HepG2 (cell line): ENCODE data around the gene STX10. TPM values are rescaled to one million over a fixed set of nuclear protein-coding genes. Genes with fewer than 3 reads are reported as not detected.

ENCODE experiments used
- BATF2 ChIP-seq: sonication (generic); formaldehyde crosslinking; IDR thresholded peaks from 2 replicates; pipeline ENCODE4 v1.8.0; 2022; ENCODE audit warnings: mild to moderate bottlenecking, missing genetic modification reagents, moderate library complexity
- BORCS8-MEF2B ChIP-seq: sonication (generic); formaldehyde crosslinking; IDR thresholded peaks from 2 replicates; pipeline ENCODE4 v1.8.0; 2022; ENCODE audit warnings: mild to moderate bottlenecking, missing genetic modification reagents
- CEBPZ ChIP-seq: IDR thresholded peaks from 2 replicates; pipeline ENCODE4 v1.6.1; 2012; ENCODE audit warnings: low read length, improper control_type of control experiment
- CREB1 ChIP-seq, 2 experiments: fragments of 450-650 bp in 1 of 2; IDR thresholded peaks; 2 replicates each; pipeline ENCODE4 v1.6.1; 2016 to 2017; ENCODE audit warnings: control low read depth in 1 of 2, mild to moderate bottlenecking in 1 of 2, missing compliant biosample characterization in 1 of 2, missing genetic modification characterization in 1 of 2
- GLI4 ChIP-seq: sonication (generic); formaldehyde crosslinking; IDR thresholded peaks from 2 replicates; pipeline ENCODE4 v1.5.1; 2020; ENCODE audit warnings: missing genetic modification reagents, mild to moderate bottlenecking, moderate library complexity, borderline replicate concordance
- HNF1B ChIP-seq: sonication (generic); formaldehyde crosslinking; IDR thresholded peaks from 2 replicates; pipeline ENCODE4 v1.5.1; 2020; ENCODE audit warnings: mild to moderate bottlenecking, moderate library complexity, missing genetic modification reagents
- NCOA2 ChIP-seq: sonication (generic); formaldehyde crosslinking; IDR thresholded peaks from 2 replicates; pipeline ENCODE4 v1.8.0; 2022; ENCODE audit warnings: inconsistent platforms
- NFKB2 ChIP-seq: sonication (generic); formaldehyde crosslinking; IDR thresholded peaks from 2 replicates; pipeline ENCODE4 v1.4.0; 2020; ENCODE audit warnings: missing genetic modification reagents, borderline replicate concordance
- ONECUT2 ChIP-seq: sonication (generic); formaldehyde crosslinking; IDR thresholded peaks from 2 replicates; pipeline ENCODE4 v1.4.0; 2020; ENCODE audit warnings: missing genetic modification reagents
- TIGD3 ChIP-seq: sonication (generic); formaldehyde crosslinking; IDR thresholded peaks from 2 replicates; pipeline ENCODE4 v1.5.1; 2020; ENCODE audit warnings: mild to moderate bottlenecking, missing genetic modification reagents, borderline replicate concordance
- ZBTB44 ChIP-seq: sonication (generic); formaldehyde crosslinking; IDR thresholded peaks from 2 replicates; pipeline ENCODE4 v1.4.0; 2020; ENCODE audit warnings: missing genetic modification reagents
- ZIK1 ChIP-seq: sonication (generic); formaldehyde crosslinking; IDR thresholded peaks from 2 replicates; pipeline ENCODE4 v1.5.0; 2020; ENCODE audit warnings: mild to moderate bottlenecking, low read depth, missing genetic modification reagents, borderline replicate concordance
- ZNF124 ChIP-seq: sonication (generic); formaldehyde crosslinking; IDR thresholded peaks from 2 replicates; pipeline ENCODE4 v1.4.0; 2020; ENCODE audit warnings: missing genetic modification reagents
- ZNF251 ChIP-seq: sonication (generic); formaldehyde crosslinking; IDR thresholded peaks from 2 replicates; pipeline ENCODE4 v1.9.0; 2021; ENCODE audit warnings: mild to moderate bottlenecking, missing genetic modification reagents
- ZNF574 ChIP-seq: sonication (generic); formaldehyde crosslinking; IDR thresholded peaks from 2 replicates; pipeline ENCODE4 v1.4.0; 2020; ENCODE audit warnings: missing genetic modification reagents
- ZNF7 ChIP-seq: IDR thresholded peaks from 2 replicates; pipeline ENCODE4 v1.6.1; 2016; ENCODE audit warnings: missing biosample characterization, missing genetic modification reagents
- ZNF841 ChIP-seq: sonication (generic); formaldehyde crosslinking; IDR thresholded peaks from 2 replicates; pipeline ENCODE4 v1.8.1; 2023; ENCODE audit warnings: missing genetic modification reagents, borderline replicate concordance
- ZNF850 ChIP-seq: sonication (generic); formaldehyde crosslinking; conservative IDR thresholded peaks from 2 replicates; pipeline ENCODE4 v1.9.0; 2021; ENCODE audit warnings: mild to moderate bottlenecking, missing genetic modification reagents
- polyA plus RNA-seq, 8 experiments: library from polyadenylated mRNA; depleted of rRNA in 3 of 8; stranded (reverse) in 7 of 8; unstranded in 1 of 8; fragments of >200 nt; fragmentation: Illumina TruSeq in 4 of 8; extraction: Trizol in 4 of 8; gene quantifications; 2 replicates each; pipeline versions ENCODE4 v1.2.1 to v1.2.3, GENCODE V29; 2011 to 2016; ENCODE audit warnings: low read depth in 4 of 8, missing spikeins in 1 of 8, mixed read lengths in 1 of 8; ENCODE audit not compliant: insufficient read depth in 1 of 8
- total RNA-seq, 5 experiments: library from RNA; depleted of rRNA; stranded (reverse); fragments of >200 nt; fragmentation: Illumina TruSeq; extraction: Trizol; gene quantifications; 2 replicates each; pipeline ENCODE4 v1.2.3, GENCODE V29; 2016; ENCODE audit warnings: low read depth in 1 of 5

Gene STX10
- total and polyA plus RNA-seq, 2 of the 13 experiments (the other 11 are each of a cell fraction or from before 2014, with no cell fraction given), result 47.9 to 66.4 TPM

- TF ChIP-seq ZBTB44 (CRISPR knock-in tag), result no peak
- no peak for TF ChIP-seq GLI4 (CRISPR knock-in tag)
- no peak for TF ChIP-seq ZNF841 (CRISPR knock-in tag)
- no peak for TF ChIP-seq NCOA2
- no peak for TF ChIP-seq ZIK1 (CRISPR knock-in tag)
- no peak for TF ChIP-seq HNF1B
- TF ChIP-seq ZNF7 (CRISPR knock-in tag), result no peak
- no peak for TF ChIP-seq ZNF251 (CRISPR knock-in tag)
- TF ChIP-seq BATF2 (CRISPR knock-in tag), result no peak
- no peak for TF ChIP-seq TIGD3 (CRISPR knock-in tag)
- TF ChIP-seq CREB1 (IDR thresholded peaks at IDR 0.05), result no peak
- TF ChIP-seq CREB1 (CRISPR knock-in tag; IDR thresholded peaks at IDR 0.05), result no peak
- TF ChIP-seq ZNF124 (CRISPR knock-in tag), result no peak
- no peak for TF ChIP-seq NFKB2 (CRISPR knock-in tag)
- TF ChIP-seq CEBPZ, result no peak
- no peak for TF ChIP-seq ONECUT2 (CRISPR knock-in tag)
- TF ChIP-seq BORCS8-MEF2B, result no peak
- TF ChIP-seq ZNF850 (CRISPR knock-in tag), result no peak
- peak; percentile 98 for TF ChIP-seq ZNF574 (CRISPR knock-in tag)
These were observed 32.3 kb downstream of the STX10 start, which contains the start of gene NACC1 (continued) for GRCh38 chr19:13117772-13118423.
